Activated CD8-positive, alpha-beta T cell treated with anti-CD3 and anti-CD28 coated beads for 36 hours (primary cell): ENCODE data around the gene SHISA4. TPM values are rescaled to one million over a fixed set of nuclear protein-coding genes. Genes with fewer than 3 reads are reported as not detected.
"Not testable (repeated sequence)": the region's sequence is repeated elsewhere in the genome, so short reads cannot be mapped to it uniquely, and the experiment has no call there.

Experiments used
- ATAC-seq: fragments of 200-7000 bp; cut with Tn5 transposase; one replicate; pipeline ENCODE4 v1.10.0; 2021; ENCODE audit warnings: mild to moderate bottlenecking, moderate library complexity
- CTCF ChIA-PET: fragments of 350-600 bp; sonication (Branson Sonifier 250); formaldehyde crosslinking; loops from one replicate; lab custom pipeline; 2021; ENCODE audit warnings: antibody characterized with exemption; lab: Charles Lee
- POLR2A ChIA-PET: fragments of 350-600 bp; sonication (Branson Sonifier 250); formaldehyde crosslinking; loops from one replicate; lab custom pipeline; 2021; ENCODE audit warnings: antibody characterized with exemption; lab: Charles Lee
- DNase-seq: peaks from one replicate; pipeline ENCODE4 v3.0.0-alpha.2; 2020
- H3K27ac Mint-ChIP-seq: one replicate; pipeline ENCODE4 v1.8.0; 2021; ENCODE audit warnings: mild to moderate bottlenecking, mixed read lengths
- H3K27me3 Mint-ChIP-seq: one replicate; pipeline ENCODE4 v1.8.0; 2021; ENCODE audit warnings: mixed read lengths
- H3K36me3 Mint-ChIP-seq: one replicate; pipeline ENCODE4 v1.8.0; 2021; ENCODE audit warnings: low read depth, mixed read lengths
- H3K4me1 Mint-ChIP-seq: one replicate; pipeline ENCODE4 v1.8.0; 2021; ENCODE audit warnings: low read depth, mixed read lengths
- H3K4me3 Mint-ChIP-seq: one replicate; pipeline ENCODE4 v1.8.0; 2021; ENCODE audit warnings: mild to moderate bottlenecking, moderate library complexity, mixed read lengths
- H3K9me3 Mint-ChIP-seq: one replicate; pipeline ENCODE4 v1.8.0; 2021; ENCODE audit warnings: mixed read lengths
- CTCF ChIP-seq: fragments of 200-600 bp; IDR thresholded peaks from one replicate; pipeline ENCODE4 v1.8.0; 2022; ENCODE audit warnings: antibody characterized with exemption, mild to moderate bottlenecking
- intact Hi-C: fragments of 100-400 bp; cut with micrococcal nuclease; formaldehyde crosslinking; loops from one replicate; pipeline ENCODE4 v1.10.0; 2022
- total RNA-seq, 2 experiments: library from RNA; stranded (reverse); gene quantifications; one replicate each; pipeline ENCODE4 v1.2.3, GENCODE V29; 2021

The SHISA4 gene
- total RNA-seq, 2 experiments from 2014 or later = 0.47 TPM; not detected in 1

DNA sequence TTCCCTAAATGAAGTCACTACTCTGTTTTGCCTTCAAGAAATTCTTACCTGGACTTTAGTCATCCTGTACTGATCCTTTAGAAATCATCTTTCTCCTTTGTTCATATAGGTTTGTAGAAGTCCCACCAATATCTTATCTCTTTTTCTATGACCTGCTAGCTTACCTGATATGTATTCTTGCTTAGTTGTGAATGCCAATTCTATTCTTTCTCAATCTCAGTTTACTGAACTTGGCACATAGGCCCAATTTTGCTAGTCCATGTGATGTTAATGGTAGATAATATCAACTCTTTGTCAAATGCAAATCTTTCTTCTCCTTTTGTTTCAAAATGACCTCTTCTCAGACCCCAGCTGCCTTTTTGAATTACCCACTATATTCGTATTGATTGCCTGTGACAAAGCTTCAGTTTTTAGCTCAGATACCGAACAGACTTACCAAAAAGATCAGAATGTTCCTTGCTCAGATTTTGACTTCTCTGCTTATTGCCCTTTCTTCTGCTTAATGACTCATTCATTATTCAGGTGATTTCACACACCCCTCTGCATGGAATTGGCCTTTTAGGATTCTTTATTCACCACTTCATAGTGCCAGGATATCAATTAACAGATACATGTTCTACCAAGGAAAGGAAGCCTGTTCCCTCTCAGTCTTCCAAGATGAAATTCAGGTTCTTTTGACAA lies 39.2 kb upstream of the SHISA4 start:
- intact Hi-C loops = no loop called here
- Mint-ChIP-seq H3K27me3 (no peaks in the 10 kb centered on the region), H3K9me3 (no peaks in the 10 kb centered on the region), H3K36me3 (peaks cover 31% of the 10 kb centered on the region), H3K27ac (no peak overlapping the region), H3K4me1 (peaks cover 7% of the 10 kb centered on the region), H3K4me3 (no peak overlapping the region)
- DNase-seq (no peak), ATAC-seq (no peak)
- CTCF ChIA-PET = interaction anchor here (1.1 to 3.1 kb wide), 3 partner anchors 20 to 140 kb away, joined by 3 to 12 read pairs (median 3); partner anchors contain the start of gene IPO9
- TF ChIP-seq CTCF = no peak
- POLR2A ChIA-PET = interaction anchor here (1.5 to 1.7 kb wide), 2 partner anchors 20 to 31 kb away, joined by 4 to 7 read pairs; partner anchors contain the start of gene IPO9

DNA sequence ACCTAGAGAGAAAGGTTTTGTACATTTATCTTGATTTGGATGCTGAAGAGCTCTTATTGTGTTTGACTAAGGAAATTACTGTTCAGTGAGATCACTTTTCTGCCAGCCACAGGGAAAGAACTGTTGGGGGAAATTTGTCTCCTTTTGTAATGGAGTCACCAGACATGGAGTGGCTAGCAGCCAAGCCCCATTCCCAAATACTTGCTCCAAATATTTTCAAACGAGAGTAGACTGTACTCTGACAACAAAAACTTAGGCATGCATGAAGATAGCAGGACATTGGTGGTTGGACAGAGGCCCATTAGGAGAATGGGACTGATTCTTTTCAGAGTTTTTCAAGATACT lies 38.7 kb upstream of the SHISA4 start:
- POLR2A ChIA-PET = interaction anchor here (1.5 kb wide), 1 partner anchor 31 kb away, joined by 4 read pairs; no protein-coding TSS in a partner anchor

GRCh38 chr1:201851949-201852348 lies 36.7 kb upstream of the SHISA4 start:
- intact Hi-C loops = no loop called here
- Mint-ChIP-seq H3K4me1 (no peaks in the 10 kb centered on the region), H3K27ac (no peak overlapping the region), H3K36me3 (peaks cover 50% of the 10 kb centered on the region), H3K9me3 (no peaks in the 10 kb centered on the region), H3K27me3 (no peaks in the 10 kb centered on the region), H3K4me3 (no peak overlapping the region)
- TF ChIP-seq CTCF = no peak
- DNase-seq = no peak
- ChIA-PET CTCF (interaction anchor here (0.8 kb wide), 1 partner anchor 30 kb away, joined by 3 read pairs; no protein-coding TSS in a partner anchor), POLR2A (no interaction called here)
- ATAC-seq = no peak

More for the DNA sequence above, 38.7 kb upstream of the SHISA4 start:
- H3K9me3 Mint-ChIP-seq = no peaks in the 10 kb centered on the region
- no peaks in the 10 kb centered on the region for H3K27me3 Mint-ChIP-seq
- no peak for TF ChIP-seq CTCF
- CTCF ChIA-PET = interaction anchor here (1.1 to 3.1 kb wide), 2 partner anchors 21 to 140 kb away, joined by 3 to 12 read pairs; partner anchors contain the start of gene IPO9
- H3K27ac Mint-ChIP-seq = no peak overlapping the region
- no peak overlapping the region for H3K4me3 Mint-ChIP-seq
- DNase-seq (no peak), ATAC-seq (no peak)
- intact Hi-C loops = no loop called here
- H3K36me3 Mint-ChIP-seq = peaks cover 35% of the 10 kb centered on the region
- peaks cover 7% of the 10 kb centered on the region for H3K4me1 Mint-ChIP-seq

GRCh38 chr1:201856722-201857121 lies 32.0 kb upstream of the SHISA4 start:
- ATAC-seq, H3K4me1 Mint-ChIP-seq, intact Hi-C loops, H3K4me3 Mint-ChIP-seq, H3K27ac Mint-ChIP-seq, CTCF ChIA-PET, H3K9me3 Mint-ChIP-seq, DNase-seq, H3K27me3 Mint-ChIP-seq: not testable (repeated sequence)
- peaks cover 54% of the 10 kb centered on the region for H3K36me3 Mint-ChIP-seq
- POLR2A ChIA-PET = interaction anchor here (0.7 kb wide), 1 partner anchor 197 kb away, joined by 3 read pairs; no protein-coding TSS in a partner anchor

- CTCF ChIA-PET = interaction anchor here (1.2 to 2.2 kb wide), 2 partner anchors 36 to 114 kb away, joined by 4 to 10 read pairs; no protein-coding TSS in a partner anchor
- Mint-ChIP-seq H3K27ac (no peak overlapping the region), H3K36me3 (peaks cover 45% of the 10 kb centered on the region)
Observed at GRCh38 chr1:201859424-201859823, 29.3 kb upstream of the SHISA4 start.

More at GRCh38 chr1:201859424-201859823, 29.3 kb upstream of the SHISA4 start:
- Mint-ChIP-seq H3K9me3 (no peaks in the 10 kb centered on the region), H3K27me3 (no peaks in the 10 kb centered on the region), H3K4me1 (no peaks in the 10 kb centered on the region), H3K4me3 (no peak overlapping the region)
- no peak for ATAC-seq
- DNase-seq = no peak
- TF ChIP-seq CTCF = no peak
- intact Hi-C loops = no loop called here
- POLR2A ChIA-PET = interaction anchor here (0.6 kb wide), 2 partner anchors 47 to 848 kb away, joined by 3 read pairs; no protein-coding TSS in a partner anchor
